Measurements from ENCODE around the gene PDPR. TPM values are rescaled to one million over a fixed set of nuclear protein-coding genes. Genes with fewer than 3 reads are reported as not detected.
"Not testable (repeated sequence)": the region's sequence is repeated elsewhere in the genome, so short reads cannot be mapped to it uniquely, and the experiment has no call there.

The PDPR gene
- total RNA-seq, 2 experiments from 2014 or later, result 22.7 to 26.1 TPM

GRCh38 chr16:70198230-70198629 lies 84.1 kb downstream of the PDPR start:
- ATAC-seq (ENCODE audit: low read depth); H3K4me1 Mint-ChIP-seq; H3K4me3 Mint-ChIP-seq; DNase-seq; H3K9me3 Mint-ChIP-seq; POLR2A ChIA-PET; H3K36me3 Mint-ChIP-seq; H3K27ac Mint-ChIP-seq; H3K27me3 Mint-ChIP-seq: not testable (repeated sequence)

GRCh38 chr16:70198666-70199065 lies 84.5 kb downstream of the PDPR start:
- H3K36me3 Mint-ChIP-seq; ATAC-seq (ENCODE audit: low read depth); H3K27me3 Mint-ChIP-seq; DNase-seq; H3K27ac Mint-ChIP-seq; POLR2A ChIA-PET; H3K4me1 Mint-ChIP-seq; H3K4me3 Mint-ChIP-seq; H3K9me3 Mint-ChIP-seq: not testable (repeated sequence)

GRCh38 chr16:70199170-70199569 lies 85.0 kb downstream of the PDPR start:
- POLR2A ChIA-PET; ATAC-seq (ENCODE audit: low read depth); H3K36me3 Mint-ChIP-seq; H3K4me3 Mint-ChIP-seq; H3K4me1 Mint-ChIP-seq; H3K27ac Mint-ChIP-seq; H3K9me3 Mint-ChIP-seq; DNase-seq; H3K27me3 Mint-ChIP-seq: not testable (repeated sequence)

GRCh38 chr16:70200063-70200462 lies 85.9 kb downstream of the PDPR start:
- POLR2A ChIA-PET, H3K36me3 Mint-ChIP-seq, DNase-seq: not testable (repeated sequence)

GRCh38 chr16:70203508-70203907 lies 89.4 kb downstream of the PDPR start:
- H3K9me3 Mint-ChIP-seq; DNase-seq; ATAC-seq (ENCODE audit: low read depth); H3K27me3 Mint-ChIP-seq; H3K4me3 Mint-ChIP-seq; H3K4me1 Mint-ChIP-seq; H3K27ac Mint-ChIP-seq; POLR2A ChIA-PET: not testable (repeated sequence)
- H3K36me3 Mint-ChIP-seq, result peaks cover 17% of the 10 kb centered on the region

More at GRCh38 chr16:70200063-70200462, 85.9 kb downstream of the PDPR start:
- H3K27ac Mint-ChIP-seq; H3K4me1 Mint-ChIP-seq; H3K27me3 Mint-ChIP-seq; H3K4me3 Mint-ChIP-seq; ATAC-seq (ENCODE audit: low read depth); H3K9me3 Mint-ChIP-seq: not testable (repeated sequence)

GRCh38 chr16:70204010-70204409 lies 89.9 kb downstream of the PDPR start:
- H3K4me3 Mint-ChIP-seq; ATAC-seq (ENCODE audit: low read depth); DNase-seq; H3K27ac Mint-ChIP-seq; H3K4me1 Mint-ChIP-seq; H3K9me3 Mint-ChIP-seq; POLR2A ChIA-PET; H3K27me3 Mint-ChIP-seq: not testable (repeated sequence)
- peaks cover 17% of the 10 kb centered on the region for H3K36me3 Mint-ChIP-seq

GRCh38 chr16:70204668-70205405 lies 90.7 kb downstream of the PDPR start:
- H3K36me3 Mint-ChIP-seq, result peaks cover 21% of the 10 kb centered on the region
- H3K4me3 Mint-ChIP-seq; DNase-seq; H3K27ac Mint-ChIP-seq; H3K9me3 Mint-ChIP-seq; POLR2A ChIA-PET; ATAC-seq (ENCODE audit: low read depth); H3K4me1 Mint-ChIP-seq; H3K27me3 Mint-ChIP-seq: not testable (repeated sequence)

GRCh38 chr16:70206382-70206781 lies 92.2 kb downstream of the PDPR start:
- H3K27me3 Mint-ChIP-seq; H3K4me1 Mint-ChIP-seq; POLR2A ChIA-PET; DNase-seq; H3K27ac Mint-ChIP-seq; H3K9me3 Mint-ChIP-seq; ATAC-seq (ENCODE audit: low read depth); H3K4me3 Mint-ChIP-seq: not testable (repeated sequence)
- H3K36me3 Mint-ChIP-seq, result peaks cover 26% of the 10 kb centered on the region

Other genes starting within 250 kb of the PDPR start
- under 1 TPM; 0.68 to 0.91 TPM for gene CLEC18A, start 163.0 kb upstream of the PDPR start, total RNA-seq
- gene CLEC18C, start 59.5 kb downstream of the PDPR start, total RNA-seq, result 1 to 10 TPM in 1 of 2 experiments, under 1 TPM in 1; 0.67 to 1.1 TPM
- gene EXOSC6, start 137.6 kb downstream of the PDPR start, total RNA-seq, result 10 to 100 TPM; 28.8 to 29.4 TPM
- gene AARS1, start 175.2 kb downstream of the PDPR start, total RNA-seq, result 100 to 1,000 TPM; 121 to 122 TPM
- gene DDX19B, start 184.9 kb downstream of the PDPR start, total RNA-seq, result 10 to 100 TPM; 29.8 to 32.3 TPM
- gene DDX19A, start 232.6 kb downstream of the PDPR start, total RNA-seq, result 10 to 100 TPM; 35.5 to 40.4 TPM